Activated gamma-delta T cell treated with Interleukin-2 at 50 U/mL for 16 hours (primary cell): ENCODE measurements around the gene CAMK1D.
"Not testable (repeated sequence)": the region's sequence is repeated elsewhere in the genome, so short reads cannot be mapped to it uniquely, and the experiment has no call there.

Experiments
- DNase-seq: peaks from one replicate; pipeline ENCODE4 v3.0.0-alpha.2; 2020

Gene CAMK1D

DNA sequence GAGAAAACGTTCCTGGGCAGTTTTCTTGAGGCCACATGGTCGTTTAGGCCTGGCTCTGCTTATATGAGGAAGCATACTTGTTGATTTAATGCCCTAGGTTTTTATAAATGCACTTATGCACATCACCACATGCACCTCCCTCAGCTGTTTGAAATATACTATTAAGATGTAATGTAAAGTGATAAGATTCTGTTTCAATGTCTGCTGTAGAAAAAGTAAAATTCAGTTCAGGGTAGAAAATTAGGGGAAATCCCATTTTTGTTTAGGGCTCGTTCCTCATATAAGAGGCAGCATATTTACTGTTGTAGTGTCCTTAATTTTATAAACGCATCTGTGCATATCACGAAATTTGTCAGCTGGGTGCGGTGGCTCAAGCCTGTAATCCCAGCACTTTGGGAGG is 7.8 kb upstream of the CAMK1D start:
- no peak for DNase-seq

DNA sequence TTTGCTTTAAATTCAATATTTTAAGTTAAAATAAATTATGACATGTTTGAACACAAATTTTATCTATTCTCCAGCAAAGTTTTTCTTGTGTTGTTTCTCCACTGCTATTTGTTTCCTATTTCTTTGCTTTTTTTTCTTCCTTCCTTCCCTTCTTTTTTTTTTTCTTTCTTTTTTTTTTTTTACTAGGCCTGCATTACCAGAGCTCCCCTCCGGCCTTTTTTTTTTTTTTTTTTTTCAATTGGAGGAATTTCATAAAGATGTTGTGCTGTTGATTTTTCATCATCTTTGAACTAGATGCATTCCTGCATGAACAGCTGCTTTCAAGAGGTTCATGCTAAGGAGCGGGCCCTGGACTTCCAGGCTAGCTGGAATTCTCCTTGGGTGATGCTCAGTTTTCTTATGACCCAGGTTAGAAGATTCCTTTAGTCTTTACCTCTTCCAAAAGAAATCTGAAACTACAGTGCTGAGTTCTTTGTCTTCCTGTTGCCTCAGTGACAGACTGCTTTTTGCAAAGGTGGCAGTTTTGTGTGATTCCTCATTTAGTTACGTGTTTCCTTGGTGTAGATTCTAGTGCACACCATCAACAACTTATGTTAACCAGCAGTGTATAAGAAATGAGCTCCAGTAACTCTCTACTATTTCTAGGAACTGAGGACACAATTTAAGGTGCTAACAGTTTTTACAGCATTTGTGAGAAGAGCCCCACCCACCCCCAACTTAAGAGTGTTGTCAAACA is 4.8 kb upstream of the CAMK1D start:
- DNase-seq: no peak

DNA sequence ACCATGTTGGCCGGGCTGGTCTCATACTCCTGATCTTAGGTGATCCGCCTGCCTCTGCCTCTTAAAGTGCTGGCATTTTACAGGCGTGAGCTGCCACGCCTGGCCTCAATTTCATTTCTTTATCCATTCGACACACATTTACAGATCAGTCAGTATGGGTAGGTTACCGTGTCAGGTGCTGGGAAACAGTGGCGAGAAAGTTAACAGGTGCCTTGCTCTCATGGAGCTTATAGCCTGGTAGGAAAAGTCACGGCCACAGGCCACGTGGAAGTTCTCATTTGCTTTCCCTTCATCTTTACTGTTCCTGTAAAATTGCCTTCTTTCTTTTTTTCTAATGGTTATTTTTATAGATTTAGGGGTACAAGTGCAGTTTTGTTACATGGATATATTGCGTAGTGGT is 2.6 kb upstream of the CAMK1D start:
- no peak for DNase-seq

DNA sequence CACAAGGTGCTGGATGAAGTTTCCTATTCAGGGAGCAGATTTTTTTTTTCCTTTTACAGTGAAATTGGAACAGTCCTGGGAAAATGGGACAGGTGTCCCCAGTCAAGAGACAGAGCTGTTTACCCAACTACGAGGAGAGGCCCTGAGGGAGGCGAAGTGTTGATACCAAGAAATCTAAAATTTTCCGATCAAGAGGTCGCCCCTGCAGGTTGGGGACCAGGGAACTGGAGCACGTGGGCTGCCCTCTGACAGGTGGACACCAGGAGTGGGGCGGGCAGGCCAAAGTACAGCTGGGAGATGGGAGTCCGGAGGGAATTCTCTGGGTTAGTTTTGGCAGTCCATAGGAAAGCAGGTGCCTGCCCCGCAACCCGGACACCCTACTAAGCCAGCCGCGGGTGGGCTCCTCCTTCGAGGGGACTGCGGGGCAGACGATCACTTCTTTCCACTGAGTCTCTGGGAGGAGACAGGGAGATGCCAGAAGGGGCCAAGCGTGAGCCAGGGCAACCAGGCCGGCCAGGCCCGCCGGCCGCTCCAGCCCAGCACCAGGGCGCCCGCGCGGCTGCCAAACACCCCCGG is 965 bp upstream of the CAMK1D start:
- no peak for DNase-seq

DNA sequence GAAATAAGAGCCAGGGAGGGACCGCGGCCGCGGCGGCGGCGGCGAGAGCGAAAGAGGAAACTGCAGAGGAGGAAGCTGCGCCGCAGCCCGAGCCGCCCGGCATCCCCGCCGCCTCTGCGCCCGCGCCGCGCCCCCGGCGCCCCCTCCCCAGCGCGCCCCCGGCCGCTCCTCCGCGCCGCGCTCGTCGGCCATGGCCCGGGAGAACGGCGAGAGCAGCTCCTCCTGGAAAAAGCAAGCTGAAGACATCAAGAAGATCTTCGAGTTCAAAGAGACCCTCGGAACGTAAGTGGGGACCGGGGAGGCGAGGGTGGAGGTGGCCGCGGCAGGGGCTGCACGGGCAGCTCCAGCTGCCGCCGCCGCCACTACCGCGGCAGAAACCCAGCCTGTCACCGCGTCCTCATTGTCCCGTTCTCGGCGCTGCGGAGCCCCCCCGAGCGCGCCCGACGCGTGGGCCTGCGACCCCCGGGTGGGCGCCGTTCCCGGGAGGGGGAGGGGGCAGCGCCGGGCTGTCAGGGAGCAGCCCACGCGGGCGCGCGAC is 351 bp downstream of the CAMK1D start:
- DNase-seq: no peak

DNA sequence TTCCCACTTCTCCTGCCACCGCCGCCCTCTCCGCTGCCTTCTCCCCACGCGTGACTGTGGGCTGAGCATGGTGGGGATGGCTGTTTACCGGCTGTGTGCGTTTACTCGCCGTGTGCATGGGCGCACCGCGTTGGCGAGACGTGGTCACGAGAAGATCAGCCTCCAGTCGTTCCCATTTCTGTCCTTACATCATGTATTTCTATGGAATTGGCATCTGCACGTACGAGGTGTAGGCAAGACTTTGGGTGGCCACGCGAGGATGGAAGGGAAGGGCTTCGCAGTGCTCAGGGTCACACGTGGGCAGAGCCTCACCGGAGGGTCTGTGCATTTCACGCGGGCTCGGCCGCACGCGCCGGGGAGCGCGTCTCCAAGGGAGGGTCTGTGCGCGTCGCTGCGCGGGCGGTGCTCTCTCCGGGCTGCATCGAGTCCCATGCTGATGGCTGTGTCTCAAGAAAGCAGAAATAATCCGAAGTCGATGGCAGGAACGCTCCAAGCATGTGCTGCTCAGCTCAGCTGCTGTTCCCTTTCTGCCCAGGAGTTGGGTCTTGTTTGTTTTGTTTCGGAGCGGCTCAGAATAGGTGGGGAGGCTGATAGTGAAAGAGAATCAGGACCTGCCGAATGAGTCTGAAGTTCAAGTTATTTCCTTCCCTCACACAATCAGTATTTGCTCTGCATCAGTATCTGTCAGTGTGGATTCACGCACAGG is 973 bp downstream of the CAMK1D start:
- DNase-seq: peak; percentile 46

DNA sequence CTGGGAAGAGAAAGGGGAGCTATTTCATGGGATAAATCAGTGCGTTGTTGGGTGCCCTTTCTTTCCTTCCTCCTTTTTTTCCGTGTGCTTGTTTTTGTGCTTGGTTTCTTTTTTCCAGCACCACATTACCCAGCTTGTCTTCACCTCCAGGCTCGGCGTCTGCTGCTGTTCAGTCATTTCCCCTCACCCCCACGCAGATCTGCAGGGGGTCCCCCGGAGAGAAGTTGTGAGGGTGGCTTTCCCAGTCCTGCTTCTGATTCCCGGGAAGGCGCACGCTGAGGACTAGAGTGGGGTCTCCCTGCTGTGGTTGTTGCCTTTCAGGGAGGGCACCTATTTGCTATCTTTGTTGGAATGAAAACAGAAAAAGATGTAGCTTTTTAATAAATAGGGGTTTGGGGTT is 1.6 kb downstream of the CAMK1D start:
- no peak for DNase-seq

DNA sequence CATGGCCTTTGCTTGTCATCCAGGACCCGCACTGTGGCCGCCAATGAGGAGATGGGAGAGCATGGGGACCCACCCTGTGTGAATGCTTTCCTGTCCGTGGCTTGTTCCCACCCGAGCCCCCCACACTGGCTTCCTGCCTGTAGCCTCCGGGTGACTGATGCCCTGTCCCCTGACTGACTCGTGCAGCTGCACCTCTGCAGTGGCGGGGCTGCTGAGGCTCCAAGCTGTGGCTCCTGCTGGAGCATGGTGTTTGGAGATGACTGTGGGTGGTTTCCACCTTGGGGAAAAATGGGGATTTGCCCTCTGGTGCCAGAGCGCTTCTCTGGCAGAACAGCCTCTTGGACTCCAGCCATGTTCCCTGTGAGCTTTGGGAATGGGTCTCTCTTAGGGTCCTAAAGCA is 2.1 kb downstream of the CAMK1D start:
- DNase-seq: peak; percentile 12

DNA sequence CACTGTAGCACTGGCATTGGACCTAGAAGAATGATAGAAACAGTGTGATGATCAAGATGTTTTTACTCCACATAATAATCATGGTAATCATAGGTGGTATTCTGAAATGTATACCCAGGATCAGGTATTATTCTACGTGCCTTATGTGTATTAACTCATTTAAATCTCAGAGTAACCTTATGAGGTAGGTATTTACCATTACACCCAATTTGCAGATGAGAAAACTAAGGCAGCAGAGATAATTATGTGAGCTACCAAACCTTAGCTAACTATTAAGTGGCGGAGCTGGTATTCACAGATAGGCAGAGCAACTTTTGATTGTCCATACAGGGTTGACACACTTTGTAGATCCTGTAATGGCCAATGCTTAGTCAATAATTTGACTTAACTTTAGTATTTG is 2.5 kb downstream of the CAMK1D start:
- DNase-seq: no peak

DNA sequence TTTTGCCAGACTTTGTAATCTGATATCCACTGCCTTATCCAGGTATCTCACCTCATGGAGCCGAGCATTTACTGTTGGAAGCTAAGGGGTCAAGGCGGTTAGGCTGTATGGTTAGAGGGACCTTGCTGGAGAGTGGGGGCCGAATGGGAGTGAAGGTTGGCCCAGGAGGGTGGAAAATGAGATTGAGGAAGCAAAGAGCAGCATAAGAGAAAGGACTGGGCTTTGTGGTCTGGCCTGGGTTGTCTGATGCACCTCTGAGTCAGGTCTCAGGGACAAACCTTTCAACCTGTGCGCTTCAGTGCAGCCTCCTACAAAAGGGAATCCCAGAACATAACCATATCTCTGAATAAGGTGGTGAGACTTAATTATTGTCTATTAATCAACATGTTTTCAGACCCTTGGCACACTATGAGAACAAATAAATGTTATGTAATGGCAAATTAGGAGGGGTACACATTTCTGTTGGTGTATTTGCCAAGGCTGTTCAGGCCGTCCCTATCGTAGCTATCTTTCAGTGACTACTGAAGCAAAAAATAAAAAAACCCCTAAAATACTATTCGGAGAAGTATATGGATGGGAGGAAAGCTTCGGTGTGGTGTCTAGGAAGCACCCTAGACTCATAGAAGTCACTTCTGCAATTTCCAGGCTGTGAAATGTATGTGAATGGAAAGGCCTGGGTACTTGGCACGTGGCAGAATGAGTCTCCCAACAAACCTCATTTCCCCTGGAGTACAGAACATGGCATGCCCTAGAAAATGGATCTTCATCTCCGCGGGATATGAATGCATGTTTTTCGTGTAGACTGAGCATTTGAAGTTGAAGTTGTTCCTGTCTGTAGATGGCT is 4.3 kb downstream of the CAMK1D start:
- no peak for DNase-seq

DNA sequence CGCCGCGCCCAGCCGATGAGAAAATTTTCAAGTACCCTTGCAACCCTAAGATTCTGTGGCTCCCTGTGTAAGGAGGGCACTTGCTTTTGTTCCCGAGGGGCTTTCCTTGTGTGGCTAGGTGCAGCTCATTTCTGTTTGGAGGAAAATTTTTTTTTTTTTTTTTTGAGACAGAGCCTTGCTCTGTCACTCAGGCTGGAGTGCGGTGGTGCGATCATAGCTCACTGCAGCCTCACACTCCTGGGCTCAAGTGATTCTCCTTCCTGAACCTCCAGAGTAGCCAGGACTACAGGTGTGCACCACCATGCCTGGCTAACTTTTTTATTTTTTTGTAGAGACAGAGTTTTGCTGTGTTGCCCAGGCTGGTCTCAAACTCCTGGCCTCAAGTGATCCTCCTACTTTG is 5.3 kb downstream of the CAMK1D start:
- DNase-seq: not testable (repeated sequence)

DNA sequence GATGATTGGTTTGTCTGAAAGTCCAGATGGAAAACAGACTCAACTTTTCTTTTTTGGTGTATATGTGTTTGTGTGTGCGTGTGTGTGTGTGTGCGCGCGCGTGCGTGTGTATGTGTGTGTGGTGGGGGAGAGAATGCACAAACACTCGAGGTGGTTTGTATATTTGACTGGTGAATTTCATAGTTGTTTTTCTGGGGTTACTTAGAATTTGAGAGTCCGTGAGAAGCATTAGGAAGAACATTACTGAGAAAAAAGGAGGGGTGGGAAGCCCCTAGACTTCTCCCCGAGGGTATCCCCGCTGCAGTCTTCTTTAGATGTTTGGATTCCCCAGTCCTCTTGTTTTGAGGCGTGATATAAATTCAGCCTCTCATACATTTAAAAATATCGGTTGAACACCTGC is 6.0 kb downstream of the CAMK1D start:
- DNase-seq: no peak

DNA sequence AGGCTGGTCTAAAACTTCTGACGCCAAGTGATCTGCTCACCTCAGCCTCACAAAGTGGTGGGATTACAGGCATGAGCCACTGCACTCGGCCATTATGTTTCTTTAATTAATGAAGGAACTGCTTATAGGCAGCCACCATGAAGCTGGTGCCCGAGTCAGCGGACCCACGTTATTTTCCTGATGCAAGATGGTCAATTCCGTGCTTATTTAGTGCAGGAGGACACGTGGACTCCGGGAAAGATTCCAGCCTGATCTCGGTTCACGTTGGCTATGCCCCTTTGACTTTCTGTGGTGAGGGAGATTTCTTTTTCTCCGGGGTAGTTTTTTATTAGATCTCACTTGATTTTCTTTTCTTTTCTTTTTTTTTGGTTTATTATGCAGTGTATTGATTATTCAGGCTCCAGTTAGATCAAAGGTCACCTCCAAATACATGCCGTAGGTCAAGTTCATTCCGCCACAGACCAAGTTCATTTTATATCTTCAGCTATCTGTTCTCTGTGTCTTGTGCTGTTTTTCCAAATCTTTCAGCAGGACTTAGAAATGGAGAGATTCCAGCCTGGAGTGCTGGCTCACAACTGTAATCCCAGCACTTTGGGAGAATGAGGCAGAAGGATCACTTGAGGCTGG is 8.3 kb downstream of the CAMK1D start:
- DNase-seq: no peak

DNA sequence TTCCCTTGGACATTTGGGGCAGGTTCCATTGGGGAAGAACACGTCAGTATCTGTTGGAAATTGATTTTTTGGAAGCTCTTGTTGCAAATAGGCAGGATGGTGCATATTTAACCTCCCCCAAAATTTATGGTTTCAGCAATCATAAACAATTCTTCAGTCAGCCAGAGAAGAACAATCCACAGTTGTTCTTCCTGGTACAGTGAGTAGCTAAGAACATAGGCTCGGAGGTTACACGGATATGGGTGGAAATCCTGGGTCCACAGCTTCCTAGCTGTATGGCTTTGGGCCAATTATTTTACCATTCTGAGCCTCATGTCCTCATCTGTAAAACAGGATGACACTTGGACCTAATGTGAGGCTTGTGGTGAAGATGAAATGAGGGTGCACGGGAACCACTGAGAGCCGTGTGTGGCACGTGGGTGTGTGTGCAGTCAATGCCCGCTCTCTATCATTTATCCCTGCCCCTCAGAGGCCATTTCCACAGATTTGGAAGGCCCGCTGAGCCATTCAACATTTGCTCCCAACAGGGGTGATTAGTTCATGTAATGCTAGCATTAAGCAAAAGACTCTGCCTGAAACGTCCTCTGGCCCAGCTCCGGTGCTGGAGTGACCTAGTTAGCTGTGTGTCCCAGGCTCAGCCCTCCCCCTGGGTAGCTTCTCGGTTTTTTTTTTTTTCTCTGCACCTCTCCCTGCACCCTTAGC is 9.7 kb downstream of the CAMK1D start:
- DNase-seq: no peak

DNA sequence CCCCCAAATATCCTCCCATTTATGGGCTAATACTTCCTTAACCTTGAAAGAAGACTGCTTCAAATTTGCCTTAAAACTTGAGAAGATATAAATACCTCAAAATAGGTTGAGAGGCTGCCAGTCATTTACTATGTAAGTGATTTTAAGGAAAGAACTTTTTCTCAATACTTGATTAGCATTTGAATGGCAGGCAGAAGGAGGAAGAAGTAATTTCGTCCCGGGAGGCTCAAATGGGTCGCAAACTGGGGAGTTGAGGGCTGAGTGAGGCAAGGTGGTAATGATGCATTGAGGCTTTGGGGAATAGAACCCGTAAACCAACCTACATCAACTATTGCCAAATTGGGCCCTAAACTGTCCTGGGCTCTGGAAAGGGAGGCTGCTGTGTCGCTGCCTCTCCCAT is 11.1 kb downstream of the CAMK1D start:
- no peak for DNase-seq

DNA sequence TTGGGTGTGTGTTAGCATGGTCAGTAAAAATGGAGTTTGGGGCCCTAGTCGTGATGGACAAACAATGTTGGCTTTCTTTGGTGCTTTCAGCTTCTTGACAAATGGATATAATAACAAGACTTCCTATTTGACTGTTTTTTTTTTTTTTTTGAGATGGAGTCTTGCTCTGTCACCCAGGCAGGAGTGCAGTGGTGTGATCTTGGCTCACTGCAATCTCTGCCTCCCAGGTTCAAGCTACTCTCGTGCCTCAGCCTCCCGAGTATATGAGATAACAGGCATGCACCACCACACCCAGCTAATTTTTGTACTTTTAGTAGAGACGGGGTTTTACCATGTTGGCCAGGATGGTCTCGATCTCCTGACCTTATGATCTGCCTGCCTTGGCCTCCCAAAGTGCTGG is 11.8 kb downstream of the CAMK1D start:
- not testable (repeated sequence) for DNase-seq

DNA sequence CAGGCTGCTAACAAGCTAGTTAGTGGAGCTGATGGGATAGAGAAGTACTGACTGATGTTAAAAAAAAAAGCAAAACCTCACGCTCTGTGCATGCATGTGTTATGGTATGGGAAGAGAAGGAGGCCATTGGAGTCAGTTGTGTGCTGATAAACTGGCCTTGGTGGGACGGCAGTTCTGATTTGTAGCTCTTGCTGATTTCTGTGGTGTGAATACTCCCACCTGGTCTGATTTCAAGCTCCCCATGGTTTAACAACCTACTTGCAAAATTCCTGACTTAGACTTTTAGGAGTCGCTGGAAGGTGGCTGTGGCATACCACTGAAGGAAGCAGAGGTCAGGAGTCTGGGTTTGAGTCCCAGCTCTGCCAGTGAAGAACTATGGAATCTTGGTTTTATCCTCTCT is 15.2 kb downstream of the CAMK1D start:
- DNase-seq: no peak

DNA sequence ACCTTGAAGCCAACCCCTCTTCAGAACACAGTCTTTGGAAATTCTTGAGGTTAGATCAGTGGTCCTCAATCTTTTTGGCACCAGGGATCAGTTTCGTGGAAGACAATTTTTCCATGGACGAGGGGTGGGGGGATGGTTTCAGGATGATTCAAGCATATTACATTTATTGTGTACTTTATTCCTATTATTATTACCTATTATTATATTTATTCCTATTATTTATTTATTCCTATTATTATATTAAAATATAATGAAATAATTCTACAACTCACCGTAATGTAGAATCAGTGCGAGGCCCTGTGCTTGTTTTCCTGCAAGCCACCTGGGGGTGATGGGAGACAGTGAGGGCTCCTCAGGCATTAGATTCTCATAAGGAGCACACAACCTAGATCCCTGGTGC is 17.9 kb downstream of the CAMK1D start:
- no peak for DNase-seq

DNA sequence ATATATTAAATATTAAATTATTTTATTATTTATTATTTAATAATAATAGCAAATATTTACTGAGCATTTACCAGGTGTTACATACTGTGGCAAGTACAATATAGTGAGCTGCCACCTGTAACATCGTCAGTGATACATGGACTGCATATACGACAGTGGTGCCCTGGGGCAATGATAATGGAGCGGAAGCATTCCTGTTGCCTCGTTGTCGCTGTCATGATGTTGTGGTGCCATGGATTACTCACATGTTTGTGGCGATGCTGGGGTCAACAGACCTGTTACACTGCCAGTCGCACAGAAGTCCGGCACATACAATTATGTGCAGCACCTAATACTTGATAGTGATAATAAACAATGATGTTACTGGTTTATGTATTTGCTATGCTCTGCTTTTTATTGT is 20.6 kb downstream of the CAMK1D start:
- no peak for DNase-seq

DNA sequence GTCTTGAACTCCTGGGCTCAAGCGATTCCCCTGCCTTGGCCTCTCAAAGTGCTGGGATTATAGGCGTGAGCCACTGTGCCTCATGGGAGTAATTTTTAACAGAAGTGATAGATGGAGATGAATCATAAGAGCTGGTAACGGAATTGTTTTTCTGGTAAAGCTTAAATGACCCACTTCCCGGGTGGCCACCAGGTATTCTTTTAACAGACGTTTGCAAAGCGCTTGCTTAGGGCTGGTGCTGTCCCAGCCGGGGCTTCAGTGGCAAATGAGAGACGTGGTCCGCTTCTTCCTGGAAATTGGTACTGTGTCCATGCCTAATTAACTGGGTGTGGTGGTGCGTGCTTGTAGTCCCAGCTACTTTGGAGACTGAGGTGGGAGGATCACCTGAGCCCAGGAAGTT is 23.5 kb downstream of the CAMK1D start:
- no peak for DNase-seq

DNA sequence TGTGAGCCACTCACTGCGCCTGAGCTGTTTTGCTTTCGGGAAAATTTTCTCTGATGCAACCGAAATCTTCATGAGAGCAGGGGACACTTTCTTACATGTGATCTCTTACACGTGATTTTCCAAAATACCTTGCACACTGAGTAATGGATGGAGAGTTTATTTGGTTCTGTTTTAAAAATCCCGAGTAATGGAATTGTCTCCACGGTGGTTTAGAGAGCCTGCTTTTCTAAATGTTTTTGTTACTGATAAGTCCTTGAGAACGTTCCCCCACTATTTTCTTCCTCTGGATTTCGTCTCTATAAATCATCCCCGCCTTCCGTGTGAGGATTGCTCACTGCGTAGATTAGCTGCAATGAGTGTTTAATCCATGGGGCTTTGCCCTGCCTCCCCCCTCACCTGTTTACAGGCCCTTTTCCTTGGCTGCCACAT is 25.7 kb downstream of the CAMK1D start:
- no peak for DNase-seq

DNA sequence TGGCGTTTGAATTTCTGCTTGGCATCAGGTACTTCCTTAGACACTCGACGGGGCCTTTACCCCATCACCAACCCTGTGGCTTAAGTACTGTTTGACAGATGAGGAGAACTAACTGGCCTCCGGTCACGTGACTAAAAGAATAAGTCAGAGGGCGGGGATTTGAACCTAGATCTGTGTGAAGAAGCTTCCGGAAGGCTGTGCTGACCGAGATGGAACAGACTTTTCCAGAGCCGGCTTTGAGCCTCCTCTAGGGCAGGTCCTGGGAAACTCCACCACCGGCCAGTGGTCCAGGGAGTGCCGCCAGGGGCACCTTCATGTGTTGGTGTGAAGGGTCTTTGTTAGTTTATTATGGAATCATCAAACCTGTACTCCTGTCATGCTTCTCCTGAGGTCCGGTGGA is 26.9 kb downstream of the CAMK1D start:
- no peak for DNase-seq
